Measurements from ENCODE around the gene OR5D14. TPM values are rescaled to one million over a fixed set of nuclear protein-coding genes. Genes with fewer than 3 reads are reported as not detected.

Gene OR5D14
- polyA plus RNA-seq: not detected

DNA sequence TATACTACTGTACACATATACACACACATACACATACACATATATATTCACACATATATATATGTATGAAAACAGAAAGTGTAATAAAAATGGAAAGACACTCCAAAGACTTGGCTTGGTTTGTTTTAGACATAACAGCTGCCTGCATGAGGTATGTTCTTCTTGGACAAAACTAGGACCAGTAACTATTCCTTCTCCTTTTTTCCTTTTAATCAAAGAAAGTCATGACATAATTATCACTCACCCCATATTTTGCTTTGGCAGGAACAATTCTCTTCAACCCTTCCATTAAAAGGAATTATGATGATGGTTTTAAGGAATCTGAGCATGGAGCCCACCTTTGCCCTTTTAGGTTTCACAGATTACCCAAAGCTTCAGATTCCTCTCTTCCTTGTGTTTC lies at the start of gene OR5D14:
TSS of gene OR5D14 (plus strand) at position 301 of the 400 bp plus-strand sequence. CDS start at position 301, 0 bp downstream.
- Histone ChIP-seq H3K36me3 (ENCODE audit: control insufficient read depth in 2 of 2, insufficient read depth in 2 of 2, low read length in 1 of 2) (no peaks in the 10 kb centered on the region), H3K4me3 (ENCODE audit: low read depth in 1 of 2, low read length in 2 of 2) (no peak within 1 kb of the TSS), H3K27ac (ENCODE audit: low read depth in 2 of 2, low read length in 1 of 2) (no peak within 1 kb of the TSS), H3K9me3 (ENCODE audit: control insufficient read depth in 2 of 2, insufficient read depth in 1 of 2, low read depth in 1 of 2, low read length in 1 of 2) (peaks cover 0 to 4% of the 10 kb centered on the region in 2 donors), H3K27me3 (ENCODE audit: control insufficient read depth in 1 of 2, insufficient read depth in 2 of 2, low read length in 2 of 2) (no peaks in the 10 kb centered on the region), H3K4me1 (ENCODE audit: control insufficient read depth in 2 of 2, insufficient read depth in 2 of 2, low read length in 1 of 2) (no peaks in the 10 kb centered on the region)

GRCh38 chr11:55773138-55773537 lies 22.2 kb upstream of the OR5D14 start, which contains the start of gene OR5D13:
Gene OR5D13 (plus strand): TSS chr11:55773438. CDS start chr11:55773438, 0 bp downstream.
- Histone ChIP-seq H3K4me3 (ENCODE audit: low read depth in 1 of 2, low read length in 2 of 2) (no peak within 1 kb of the TSS), H3K9me3 (ENCODE audit: control insufficient read depth in 2 of 2, insufficient read depth in 1 of 2, low read depth in 1 of 2, low read length in 1 of 2) (no peaks in the 10 kb centered on the region)

GRCh38 chr11:55791606-55792005 lies 3.8 kb upstream of the OR5D14 start:
- H3K9me3 ChIP-seq (ENCODE audit: control insufficient read depth in 2 of 2, insufficient read depth in 1 of 2, low read depth in 1 of 2, low read length in 1 of 2): peaks cover 0 to 7% of the 10 kb centered on the region in 2 donors
- H3K27ac ChIP-seq (ENCODE audit: low read depth in 2 of 2, low read length in 1 of 2): no peak overlapping the region
- no peaks in the 10 kb centered on the region for H3K4me1 ChIP-seq (ENCODE audit: control insufficient read depth in 2 of 2, insufficient read depth in 2 of 2, low read length in 1 of 2)
- H3K27me3 ChIP-seq (ENCODE audit: control insufficient read depth in 1 of 2, insufficient read depth in 2 of 2, low read length in 2 of 2): no peaks in the 10 kb centered on the region
- H3K4me3 ChIP-seq (ENCODE audit: low read depth in 1 of 2, low read length in 2 of 2): no peak overlapping the region
- H3K36me3 ChIP-seq (ENCODE audit: control insufficient read depth in 2 of 2, insufficient read depth in 2 of 2, low read length in 1 of 2): no peaks in the 10 kb centered on the region
- WGBS, 2 donors: 80 to 89% methylated on average over 1 of the region's 1 CpG

More at GRCh38 chr11:55773138-55773537, 22.2 kb upstream of the OR5D14 start, which contains the start of gene OR5D13:
- Histone ChIP-seq H3K4me1 (ENCODE audit: control insufficient read depth in 2 of 2, insufficient read depth in 2 of 2, low read length in 1 of 2) (no peaks in the 10 kb centered on the region), H3K27me3 (ENCODE audit: control insufficient read depth in 1 of 2, insufficient read depth in 2 of 2, low read length in 2 of 2) (no peaks in the 10 kb centered on the region), H3K27ac (ENCODE audit: low read depth in 2 of 2, low read length in 1 of 2) (no peak within 1 kb of the TSS), H3K36me3 (ENCODE audit: control insufficient read depth in 2 of 2, insufficient read depth in 2 of 2, low read length in 1 of 2) (no peaks in the 10 kb centered on the region)

GRCh38 chr11:55793321-55793720 lies 2.0 kb upstream of the OR5D14 start:
- 40 to 61% methylated on average over 2 of the region's 2 CpGs for WGBS, 2 donors

GRCh38 chr11:55806248-55806647 lies 10.9 kb downstream of the OR5D14 start:
- no peaks in the 10 kb centered on the region for H3K27me3 ChIP-seq (ENCODE audit: control insufficient read depth in 1 of 2, insufficient read depth in 2 of 2, low read length in 2 of 2)

More at GRCh38 chr11:55793321-55793720, 2.0 kb upstream of the OR5D14 start:
- no peaks in the 10 kb centered on the region for H3K36me3 ChIP-seq (ENCODE audit: control insufficient read depth in 2 of 2, insufficient read depth in 2 of 2, low read length in 1 of 2)
- no peak overlapping the region for H3K27ac ChIP-seq (ENCODE audit: low read depth in 2 of 2, low read length in 1 of 2)
- peaks cover 0 to 4% of the 10 kb centered on the region in 2 donors for H3K9me3 ChIP-seq (ENCODE audit: control insufficient read depth in 2 of 2, insufficient read depth in 1 of 2, low read depth in 1 of 2, low read length in 1 of 2)
- no peaks in the 10 kb centered on the region for H3K27me3 ChIP-seq (ENCODE audit: control insufficient read depth in 1 of 2, insufficient read depth in 2 of 2, low read length in 2 of 2)
- H3K4me1 ChIP-seq (ENCODE audit: control insufficient read depth in 2 of 2, insufficient read depth in 2 of 2, low read length in 1 of 2): no peaks in the 10 kb centered on the region
- H3K4me3 ChIP-seq (ENCODE audit: low read depth in 1 of 2, low read length in 2 of 2): no peak overlapping the region

DNA sequence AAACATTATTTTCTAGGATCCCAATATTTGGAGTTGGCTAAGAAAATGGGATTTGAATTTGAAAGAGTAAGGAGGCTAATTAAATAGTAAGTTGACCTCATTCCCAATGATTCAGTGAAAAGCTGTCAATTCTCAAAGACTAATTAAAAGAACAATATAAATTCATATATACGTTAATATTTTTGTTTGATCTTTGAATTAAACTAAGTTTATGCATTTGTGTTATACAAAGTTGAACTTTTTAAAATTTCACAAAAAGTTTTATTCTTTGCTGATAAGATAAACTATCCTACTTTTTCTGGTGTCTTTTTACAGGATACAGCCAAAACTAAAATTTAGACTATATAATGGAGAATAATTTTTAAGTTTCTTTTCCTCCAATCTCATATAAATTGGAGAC lies 15.7 kb downstream of the OR5D14 start, which contains the start of gene OR5L1:
TSS of gene OR5L1 (plus strand) at position 301 of the 400 bp plus-strand sequence. CDS start 100 bp downstream, outside the sequence.
- peaks cover 2 to 3% of the 10 kb centered on the region in 2 donors for H3K9me3 ChIP-seq (ENCODE audit: control insufficient read depth in 2 of 2, insufficient read depth in 1 of 2, low read depth in 1 of 2, low read length in 1 of 2)
- no peaks in the 10 kb centered on the region for H3K4me1 ChIP-seq (ENCODE audit: control insufficient read depth in 2 of 2, insufficient read depth in 2 of 2, low read length in 1 of 2)
- 75 to 88% methylated on average over 1 of the region's 1 CpG for WGBS, 2 donors
- H3K27me3 ChIP-seq (ENCODE audit: control insufficient read depth in 1 of 2, insufficient read depth in 2 of 2, low read length in 2 of 2): no peaks in the 10 kb centered on the region
- no peak within 1 kb of the TSS for H3K4me3 ChIP-seq (ENCODE audit: low read depth in 1 of 2, low read length in 2 of 2)
- H3K36me3 ChIP-seq (ENCODE audit: control insufficient read depth in 2 of 2, insufficient read depth in 2 of 2, low read length in 1 of 2): no peaks in the 10 kb centered on the region
- H3K27ac ChIP-seq (ENCODE audit: low read depth in 2 of 2, low read length in 1 of 2): no peak within 1 kb of the TSS

More at GRCh38 chr11:55806248-55806647, 10.9 kb downstream of the OR5D14 start:
- H3K4me1 ChIP-seq (ENCODE audit: control insufficient read depth in 2 of 2, insufficient read depth in 2 of 2, low read length in 1 of 2): no peaks in the 10 kb centered on the region
- no peak overlapping the region for H3K27ac ChIP-seq (ENCODE audit: low read depth in 2 of 2, low read length in 1 of 2)
- no peak overlapping the region for H3K4me3 ChIP-seq (ENCODE audit: low read depth in 1 of 2, low read length in 2 of 2)
- 90 to 96% methylated on average over 1 of the region's 1 CpG for whole genome bisulfite sequencing, 2 donors
- peaks cover 4 to 7% of the 10 kb centered on the region in 2 donors for H3K9me3 ChIP-seq (ENCODE audit: control insufficient read depth in 2 of 2, insufficient read depth in 1 of 2, low read depth in 1 of 2, low read length in 1 of 2)
- no peaks in the 10 kb centered on the region for H3K36me3 ChIP-seq (ENCODE audit: control insufficient read depth in 2 of 2, insufficient read depth in 2 of 2, low read length in 1 of 2)

DNA sequence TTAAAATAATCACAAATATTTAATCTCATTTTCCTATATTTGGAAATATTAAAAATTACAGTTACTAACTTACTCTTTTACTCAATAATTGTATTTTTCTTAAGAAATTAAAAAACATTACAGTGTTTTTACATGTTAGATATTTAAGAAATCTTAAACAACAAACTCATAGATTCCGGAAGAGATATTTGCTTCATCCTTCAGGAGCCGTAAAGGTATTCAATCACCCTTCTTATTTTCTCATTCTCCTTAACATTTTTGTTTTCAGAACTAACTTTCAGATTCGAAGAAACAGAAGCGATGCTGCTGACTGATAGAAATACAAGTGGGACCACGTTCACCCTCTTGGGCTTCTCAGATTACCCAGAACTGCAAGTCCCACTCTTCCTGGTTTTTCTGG lies 24.0 kb downstream of the OR5D14 start, which contains the start of gene OR5D18:
TSS of gene OR5D18 (plus strand) at position 301 of the 400 bp plus-strand sequence. CDS start at position 301, 0 bp downstream.
- H3K27ac ChIP-seq (ENCODE audit: low read depth in 2 of 2, low read length in 1 of 2): no peak within 1 kb of the TSS
- no peaks in the 10 kb centered on the region for H3K4me1 ChIP-seq (ENCODE audit: control insufficient read depth in 2 of 2, insufficient read depth in 2 of 2, low read length in 1 of 2)
- H3K27me3 ChIP-seq (ENCODE audit: control insufficient read depth in 1 of 2, insufficient read depth in 2 of 2, low read length in 2 of 2): no peaks in the 10 kb centered on the region
- no peaks in the 10 kb centered on the region for H3K36me3 ChIP-seq (ENCODE audit: control insufficient read depth in 2 of 2, insufficient read depth in 2 of 2, low read length in 1 of 2)
- H3K4me3 ChIP-seq (ENCODE audit: low read depth in 1 of 2, low read length in 2 of 2): no peak within 1 kb of the TSS
- 82 to 85% methylated on average over 5 of the region's 5 CpGs for WGBS, 2 donors
- H3K9me3 ChIP-seq (ENCODE audit: control insufficient read depth in 2 of 2, insufficient read depth in 1 of 2, low read depth in 1 of 2, low read length in 1 of 2): peaks cover 0 to 3% of the 10 kb centered on the region in 2 donors

GRCh38 chr11:55826919-55827318 lies 31.6 kb downstream of the OR5D14 start, which contains the start of gene OR5L2:
Gene OR5L2 (plus strand): TSS chr11:55827219. CDS start chr11:55827219, 0 bp downstream.
- H3K4me1 ChIP-seq (ENCODE audit: control insufficient read depth in 2 of 2, insufficient read depth in 2 of 2, low read length in 1 of 2): no peaks in the 10 kb centered on the region

GRCh38 chr11:55838452-55838851 lies 43.1 kb downstream of the OR5D14 start, which contains the start of gene OR5D16:
Gene OR5D16 (plus strand): TSS chr11:55838752. CDS start chr11:55838752, 0 bp downstream.
- no peak within 1 kb of the TSS for H3K27ac ChIP-seq (ENCODE audit: low read depth in 2 of 2, low read length in 1 of 2)
- no peak within 1 kb of the TSS for H3K4me3 ChIP-seq (ENCODE audit: low read depth in 1 of 2, low read length in 2 of 2)
- no peaks in the 10 kb centered on the region for H3K27me3 ChIP-seq (ENCODE audit: control insufficient read depth in 1 of 2, insufficient read depth in 2 of 2, low read length in 2 of 2)
- H3K9me3 ChIP-seq (ENCODE audit: control insufficient read depth in 2 of 2, insufficient read depth in 1 of 2, low read depth in 1 of 2, low read length in 1 of 2): no peaks in the 10 kb centered on the region
- WGBS, 2 donors: 24 to 44% methylated on average over 3 of the region's 3 CpGs
- no peaks in the 10 kb centered on the region for H3K4me1 ChIP-seq (ENCODE audit: control insufficient read depth in 2 of 2, insufficient read depth in 2 of 2, low read length in 1 of 2)
- no peaks in the 10 kb centered on the region for H3K36me3 ChIP-seq (ENCODE audit: control insufficient read depth in 2 of 2, insufficient read depth in 2 of 2, low read length in 1 of 2)

More at GRCh38 chr11:55826919-55827318, 31.6 kb downstream of the OR5D14 start, which contains the start of gene OR5L2:
- H3K27ac ChIP-seq (ENCODE audit: low read depth in 2 of 2, low read length in 1 of 2): no peak within 1 kb of the TSS
- H3K4me3 ChIP-seq (ENCODE audit: low read depth in 1 of 2, low read length in 2 of 2): no peak within 1 kb of the TSS
- peaks cover 0 to 10% of the 10 kb centered on the region in 2 donors for H3K9me3 ChIP-seq (ENCODE audit: control insufficient read depth in 2 of 2, insufficient read depth in 1 of 2, low read depth in 1 of 2, low read length in 1 of 2)
- H3K27me3 ChIP-seq (ENCODE audit: control insufficient read depth in 1 of 2, insufficient read depth in 2 of 2, low read length in 2 of 2): no peaks in the 10 kb centered on the region
- H3K36me3 ChIP-seq (ENCODE audit: control insufficient read depth in 2 of 2, insufficient read depth in 2 of 2, low read length in 1 of 2): no peaks in the 10 kb centered on the region

Measured in esophagus (tissue), 2 donors.